Rectal smooth muscle tissue (tissue), 1 donor: ENCODE measurements around the gene CRABP2.

Source experiments
- H3K27ac ChIP-seq: one replicate; pipeline ENCODE4 v1.7.0; 2013; ENCODE audit warnings: low read depth, low read length, inconsistent platforms
- H3K27me3 ChIP-seq: one replicate; pipeline ENCODE4 v1.7.0; 2013; ENCODE audit warnings: low read length; ENCODE audit not compliant: control insufficient read depth, insufficient read depth
- H3K36me3 ChIP-seq: one replicate; pipeline ENCODE4 v1.7.0; 2013; ENCODE audit warnings: low read length; ENCODE audit not compliant: control insufficient read depth, insufficient read depth
- H3K4me1 ChIP-seq: one replicate; pipeline ENCODE4 v1.7.0; 2013; ENCODE audit warnings: low read length; ENCODE audit not compliant: control insufficient read depth, insufficient read depth
- H3K4me3 ChIP-seq: one replicate; pipeline ENCODE4 v1.7.0; 2013; ENCODE audit warnings: low read length
- H3K9ac ChIP-seq: one replicate; pipeline ENCODE4 v1.7.0; 2013; ENCODE audit warnings: low read length

The CRABP2 gene

DNA sequence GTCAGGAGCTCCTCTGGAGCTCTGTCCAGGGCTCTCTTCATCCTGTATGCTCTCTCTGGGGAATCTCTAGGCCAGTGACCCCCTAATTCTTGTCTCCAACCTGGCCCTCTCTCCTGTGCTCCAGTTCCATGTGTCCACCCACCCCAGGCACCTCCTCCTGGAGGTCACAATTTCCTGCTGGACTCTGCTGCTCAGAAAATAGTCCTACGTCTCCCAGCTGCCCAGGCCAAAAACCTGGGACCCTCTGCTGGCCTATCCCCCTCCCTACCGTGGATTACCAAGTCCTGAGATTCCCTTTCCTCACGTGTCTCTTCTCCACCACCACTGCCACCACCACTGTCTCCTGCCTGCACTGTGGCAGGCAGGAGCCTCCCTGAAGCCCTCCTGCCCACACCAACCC is 39.8 kb downstream of the CRABP2 start:
- H3K36me3 ChIP-seq = no peaks in the 10 kb centered on the region
- no peak overlapping the region for H3K9ac ChIP-seq
- H3K4me3 ChIP-seq = no peak overlapping the region
- no peaks in the 10 kb centered on the region for H3K27me3 ChIP-seq
- H3K4me1 ChIP-seq = peaks cover 58% of the 10 kb centered on the region
- H3K27ac ChIP-seq = peak overlapping the region; percentile 54

GRCh38 chr1:156664767-156665411 is 40.5 kb downstream of the CRABP2 start:
- Histone ChIP-seq H3K36me3 (no peaks in the 10 kb centered on the region), H3K4me3 (peak overlapping the region; percentile 34), H3K4me1 (peaks cover 62% of the 10 kb centered on the region), H3K9ac (no peak overlapping the region), H3K27ac (peak overlapping the region; percentile 79), H3K27me3 (no peaks in the 10 kb centered on the region)

GRCh38 chr1:156664046-156664766 is 41.2 kb downstream of the CRABP2 start:
- H3K4me1 ChIP-seq = peaks cover 65% of the 10 kb centered on the region

GRCh38 chr1:156663178-156663577 is 42.2 kb downstream of the CRABP2 start:
- Histone ChIP-seq H3K4me1 (peaks cover 60% of the 10 kb centered on the region), H3K9ac (no peak overlapping the region), H3K27ac (peak overlapping the region; percentile 79), H3K36me3 (no peaks in the 10 kb centered on the region), H3K4me3 (no peak overlapping the region), H3K27me3 (no peaks in the 10 kb centered on the region)

More at GRCh38 chr1:156664046-156664766, 41.2 kb downstream of the CRABP2 start:
- Histone ChIP-seq H3K36me3 (no peaks in the 10 kb centered on the region), H3K27me3 (no peaks in the 10 kb centered on the region), H3K4me3 (peak overlapping the region; percentile 34), H3K27ac (peak overlapping the region; percentile 79), H3K9ac (no peak overlapping the region)

DNA sequence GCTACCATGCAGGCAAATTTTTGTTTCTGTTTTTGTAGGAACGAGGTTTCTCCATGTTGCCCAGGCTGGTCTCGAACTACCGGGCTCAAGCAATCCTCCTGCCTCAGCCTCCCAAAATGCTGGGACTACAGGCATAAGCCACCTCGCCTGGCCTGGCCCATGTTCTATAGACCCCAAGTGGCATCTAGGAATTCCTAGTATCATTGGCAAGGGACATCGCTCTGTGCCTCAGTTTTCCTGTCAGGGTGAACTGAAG is 42.7 kb downstream of the CRABP2 start:
- no peaks in the 10 kb centered on the region for H3K36me3 ChIP-seq
- H3K9ac ChIP-seq = no peak overlapping the region
- H3K4me1 ChIP-seq = peaks cover 55% of the 10 kb centered on the region
- H3K27ac ChIP-seq = peak overlapping the region; percentile 79
- no peak overlapping the region for H3K4me3 ChIP-seq
- no peaks in the 10 kb centered on the region for H3K27me3 ChIP-seq

GRCh38 chr1:156662005-156662799 is 43.2 kb downstream of the CRABP2 start:
- Histone ChIP-seq H3K4me1 (peaks cover 50% of the 10 kb centered on the region), H3K9ac (no peak overlapping the region), H3K27ac (peak overlapping the region; percentile 79), H3K4me3 (no peak overlapping the region), H3K36me3 (no peaks in the 10 kb centered on the region), H3K27me3 (no peaks in the 10 kb centered on the region)

GRCh38 chr1:156660752-156661112 is 44.7 kb downstream of the CRABP2 start:
- Histone ChIP-seq H3K27me3 (peaks cover 5% of the 10 kb centered on the region), H3K4me3 (peak overlapping the region; percentile 47), H3K9ac (no peak overlapping the region)

GRCh38 chr1:156659988-156660751 is 45.2 kb downstream of the CRABP2 start:
- peak overlapping the region; percentile 79 for H3K27ac ChIP-seq
- peaks cover 5% of the 10 kb centered on the region for H3K27me3 ChIP-seq
- H3K36me3 ChIP-seq = no peaks in the 10 kb centered on the region
- H3K4me1 ChIP-seq = peaks cover 47% of the 10 kb centered on the region
- peak overlapping the region; percentile 19 for H3K9ac ChIP-seq
- peak overlapping the region; percentile 50 for H3K4me3 ChIP-seq

More at GRCh38 chr1:156660752-156661112, 44.7 kb downstream of the CRABP2 start:
- Histone ChIP-seq H3K27ac (peak overlapping the region; percentile 79), H3K4me1 (peaks cover 50% of the 10 kb centered on the region), H3K36me3 (no peaks in the 10 kb centered on the region)

- H3K4me3 ChIP-seq = peak overlapping the region; percentile 50
- peaks cover 5% of the 10 kb centered on the region for H3K27me3 ChIP-seq
- H3K9ac ChIP-seq = no peak overlapping the region
- H3K27ac ChIP-seq = no peak overlapping the region
- H3K4me1 ChIP-seq = peaks cover 43% of the 10 kb centered on the region
- H3K36me3 ChIP-seq = no peaks in the 10 kb centered on the region
These were observed 45.8 kb downstream of the CRABP2 start for GRCh38 chr1:156659661-156659987.

DNA sequence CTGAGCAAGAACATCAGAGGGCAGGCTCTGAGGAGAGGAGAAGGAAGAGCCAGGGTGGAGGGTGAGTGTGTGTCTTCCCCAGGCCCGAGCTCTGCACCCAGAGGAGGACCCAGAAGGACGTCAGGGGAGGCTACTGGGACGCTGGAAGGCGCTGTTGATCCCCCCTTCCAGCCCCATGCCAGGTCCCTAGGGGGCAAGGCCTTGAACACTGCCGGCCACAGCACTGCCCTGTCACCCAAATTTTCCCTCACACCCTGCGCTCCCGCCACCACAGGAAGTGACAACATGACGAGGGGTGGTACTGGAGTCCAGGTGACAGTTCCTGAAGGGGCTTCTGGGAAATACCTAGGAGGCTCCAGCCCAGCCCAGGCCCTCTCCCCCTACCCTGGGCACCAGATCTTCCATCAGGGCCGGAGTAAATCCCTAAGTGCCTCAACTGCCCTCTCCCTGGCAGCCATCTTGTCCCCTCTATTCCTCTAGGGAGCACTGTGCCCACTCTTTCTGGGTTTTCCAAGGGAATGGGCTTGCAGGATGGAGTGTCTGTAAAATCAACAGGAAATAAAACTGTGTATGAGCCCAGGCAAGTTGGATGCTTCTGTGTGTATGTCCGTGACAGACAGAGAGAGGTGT is 46.3 kb downstream of the CRABP2 start:
- peaks cover 37% of the 10 kb centered on the region for H3K4me1 ChIP-seq
- H3K27me3 ChIP-seq = peaks cover 5% of the 10 kb centered on the region
- no peak overlapping the region for H3K9ac ChIP-seq
- no peak overlapping the region for H3K27ac ChIP-seq
- H3K4me3 ChIP-seq = no peak overlapping the region
- no peaks in the 10 kb centered on the region for H3K36me3 ChIP-seq

DNA sequence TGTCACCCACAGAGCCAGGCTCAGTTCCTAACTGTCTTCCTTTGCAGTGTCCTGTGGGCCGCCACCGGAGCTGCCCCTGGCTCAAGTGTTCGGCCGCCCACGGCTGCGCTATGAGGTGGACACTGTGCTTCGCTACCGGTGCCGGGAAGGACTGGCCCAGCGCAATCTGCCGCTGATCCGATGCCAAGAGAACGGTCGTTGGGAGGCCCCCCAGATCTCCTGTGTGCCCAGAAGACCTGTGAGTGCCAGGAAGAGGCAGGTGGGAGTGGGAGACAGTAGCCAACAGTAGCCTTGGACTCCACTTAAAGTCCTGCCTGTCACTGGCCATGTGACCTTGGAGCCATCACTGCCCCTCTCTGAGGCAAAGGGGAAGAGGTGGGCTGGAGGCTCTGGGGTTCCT is 46.9 kb downstream of the CRABP2 start:
- Histone ChIP-seq H3K36me3 (no peaks in the 10 kb centered on the region), H3K4me3 (no peak overlapping the region), H3K9ac (no peak overlapping the region), H3K27ac (no peak overlapping the region), H3K27me3 (peaks cover 5% of the 10 kb centered on the region), H3K4me1 (peaks cover 33% of the 10 kb centered on the region)
